Measurements from ENCODE around the gene SLC29A4.

GRCh38 chr7:5315761-5316160 is 33.0 kb downstream of the SLC29A4 start:
- TF ChIP-seq CTCF (IDR thresholded peaks at IDR 0.05) (no peak), EZH2phosphoT487 (IDR thresholded peaks at IDR 0.05) (no peak)

Measured in neural progenitor cell (in vitro differentiated cells).